ENCODE data around the gene BEND5. TPM values are rescaled to one million over a fixed set of nuclear protein-coding genes. Genes with fewer than 3 reads are reported as not detected.

Gene BEND5
- total RNA-seq, 1 donor, result 0.72 TPM

- no peak for TF ChIP-seq CTCF (IDR thresholded peaks at IDR 0.05; ENCODE audit: extremely low read depth, low read depth, low read length)
- no peak overlapping the region for H3K27ac ChIP-seq (ENCODE audit: low read depth, low read length)
- no peaks in the 10 kb centered on the region for H3K9me3 ChIP-seq (ENCODE audit: low read depth, low read length)
- H3K4me3 ChIP-seq (ENCODE audit: insufficient read depth, low read length), result no peak overlapping the region
- no peaks in the 10 kb centered on the region for H3K4me1 ChIP-seq (ENCODE audit: insufficient read depth, low read length)
- H3K79me2 ChIP-seq (ENCODE audit: insufficient read depth, low read length), result no peaks in the 10 kb centered on the region
- H4K20me1 ChIP-seq (ENCODE audit: insufficient read depth, low read length), result no peaks in the 10 kb centered on the region
- no peaks in the 10 kb centered on the region for H3K27me3 ChIP-seq (ENCODE audit: insufficient read depth, low read length)
- no peak overlapping the region for H2AFZ ChIP-seq (ENCODE audit: low read length)
- no peak for DNase-seq (ENCODE audit: insufficient read length, low spot score, missing footprints)
- no peak overlapping the region for H3K4me2 ChIP-seq (ENCODE audit: insufficient read depth, low read length)
- H3K36me3 ChIP-seq (ENCODE audit: insufficient read depth, low read length), result no peaks in the 10 kb centered on the region
Measured at GRCh38 chr1:48728584-48728983, 48.1 kb downstream of the BEND5 start.

DNA sequence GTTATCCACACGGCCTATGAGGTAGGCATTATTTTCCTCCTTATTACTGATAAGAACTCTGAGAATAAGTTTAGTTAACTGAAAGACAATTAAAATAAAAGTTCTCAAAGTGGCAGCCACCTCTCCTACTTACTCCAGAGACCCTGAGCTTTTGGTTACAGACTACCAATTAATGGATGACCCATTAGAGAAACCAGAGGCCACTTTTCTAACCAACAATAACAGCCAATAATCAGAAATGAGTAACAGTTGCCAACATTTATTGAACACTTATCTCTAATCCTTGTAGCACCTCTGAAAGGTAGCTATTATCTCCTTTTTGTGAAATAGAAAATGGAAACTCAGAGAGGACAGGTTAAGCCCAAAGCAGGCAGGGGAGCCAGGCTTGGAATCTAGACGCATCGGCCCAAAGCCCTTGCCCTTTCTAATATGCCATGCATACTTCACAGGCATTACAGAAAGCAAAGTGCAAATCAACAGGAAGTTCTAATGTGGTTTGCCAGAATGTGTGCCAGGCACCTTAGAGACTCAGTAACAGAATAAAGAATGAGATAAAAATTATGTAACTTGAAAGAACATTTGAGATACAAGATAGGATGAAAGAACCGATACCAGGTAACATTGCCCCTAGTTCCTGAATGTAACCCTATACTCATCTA, 50.0 kb downstream of the BEND5 start:
- Histone ChIP-seq H3K27ac (ENCODE audit: low read depth, low read length) (no peak overlapping the region), H3K9me3 (ENCODE audit: low read depth, low read length) (no peaks in the 10 kb centered on the region), H3K4me1 (ENCODE audit: insufficient read depth, low read length) (no peaks in the 10 kb centered on the region), H2AFZ (ENCODE audit: low read length) (no peak overlapping the region), H3K4me3 (ENCODE audit: insufficient read depth, low read length) (no peak overlapping the region), H4K20me1 (ENCODE audit: insufficient read depth, low read length) (no peaks in the 10 kb centered on the region), H3K4me2 (ENCODE audit: insufficient read depth, low read length) (no peak overlapping the region), H3K79me2 (ENCODE audit: insufficient read depth, low read length) (no peaks in the 10 kb centered on the region), H3K36me3 (ENCODE audit: insufficient read depth, low read length) (no peaks in the 10 kb centered on the region), H3K27me3 (ENCODE audit: insufficient read depth, low read length) (no peaks in the 10 kb centered on the region)
- no peak for DNase-seq (ENCODE audit: insufficient read length, low spot score, missing footprints)
- no peak for TF ChIP-seq CTCF (IDR thresholded peaks at IDR 0.05; ENCODE audit: extremely low read depth, low read depth, low read length)

- Histone ChIP-seq H3K9me3 (ENCODE audit: low read depth, low read length) (no peaks in the 10 kb centered on the region), H3K4me3 (ENCODE audit: insufficient read depth, low read length) (no peak overlapping the region), H3K27ac (ENCODE audit: low read depth, low read length) (no peak overlapping the region), H3K4me1 (ENCODE audit: insufficient read depth, low read length) (no peaks in the 10 kb centered on the region), H2AFZ (ENCODE audit: low read length) (no peak overlapping the region), H4K20me1 (ENCODE audit: insufficient read depth, low read length) (no peaks in the 10 kb centered on the region), H3K4me2 (ENCODE audit: insufficient read depth, low read length) (no peak overlapping the region), H3K36me3 (ENCODE audit: insufficient read depth, low read length) (no peaks in the 10 kb centered on the region), H3K27me3 (ENCODE audit: insufficient read depth, low read length) (no peaks in the 10 kb centered on the region), H3K79me2 (ENCODE audit: insufficient read depth, low read length) (no peaks in the 10 kb centered on the region)
- DNase-seq (ENCODE audit: insufficient read length, low spot score, missing footprints), result no peak
- TF ChIP-seq CTCF (IDR thresholded peaks at IDR 0.05; ENCODE audit: extremely low read depth, low read depth, low read length), result no peak
Measured at GRCh38 chr1:48726139-48726538, 50.6 kb downstream of the BEND5 start.

DNA sequence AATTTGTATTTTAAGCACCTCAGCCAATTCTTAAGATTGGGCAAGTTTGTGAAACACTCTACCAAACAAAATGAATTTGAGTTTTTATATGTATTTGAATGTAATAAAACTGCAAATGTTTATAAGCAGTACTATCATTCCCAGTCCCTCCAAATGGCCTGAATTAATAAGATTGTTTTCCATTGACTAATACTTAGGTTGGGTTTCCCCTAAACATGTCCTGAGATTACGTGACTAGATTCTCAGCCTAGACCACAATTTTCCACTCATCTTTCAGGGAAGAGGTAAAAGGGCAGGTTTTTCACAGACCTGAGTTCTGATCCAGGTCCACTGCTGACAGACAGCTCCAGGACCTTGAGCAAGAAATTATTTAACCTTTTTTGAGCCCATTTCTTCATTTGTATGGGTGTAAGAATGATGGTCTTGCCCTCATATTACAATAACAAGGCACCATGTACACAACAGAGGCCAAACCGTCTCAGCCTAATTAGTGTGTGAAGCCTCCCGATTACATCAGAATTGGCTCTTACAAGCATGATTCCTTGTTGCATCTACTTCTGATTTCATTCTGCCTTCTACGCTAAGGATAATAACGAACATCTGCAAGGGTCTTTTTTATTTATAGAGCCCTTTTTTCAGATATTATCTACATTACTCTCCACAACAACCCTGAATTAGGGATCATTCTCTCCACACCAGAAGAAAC, 51.2 kb downstream of the BEND5 start:
- Histone ChIP-seq H3K9me3 (ENCODE audit: low read depth, low read length) (no peaks in the 10 kb centered on the region), H3K4me2 (ENCODE audit: insufficient read depth, low read length) (no peak overlapping the region), H3K36me3 (ENCODE audit: insufficient read depth, low read length) (no peaks in the 10 kb centered on the region), H3K4me1 (ENCODE audit: insufficient read depth, low read length) (no peaks in the 10 kb centered on the region), H2AFZ (ENCODE audit: low read length) (no peak overlapping the region), H3K27me3 (ENCODE audit: insufficient read depth, low read length) (no peaks in the 10 kb centered on the region), H3K79me2 (ENCODE audit: insufficient read depth, low read length) (no peaks in the 10 kb centered on the region), H3K27ac (ENCODE audit: low read depth, low read length) (no peak overlapping the region), H3K4me3 (ENCODE audit: insufficient read depth, low read length) (no peak overlapping the region), H4K20me1 (ENCODE audit: insufficient read depth, low read length) (no peaks in the 10 kb centered on the region)
- no peak for TF ChIP-seq CTCF (IDR thresholded peaks at IDR 0.05; ENCODE audit: extremely low read depth, low read depth, low read length)
- no peak for DNase-seq (ENCODE audit: insufficient read length, low spot score, missing footprints)

Data from osteoblast (primary cell).